Panc1 (cell line): Measurements from ENCODE around the gene ATXN10.

Experiments used
- CTCF ChIP-seq: fragments of 450-650 bp; IDR thresholded peaks from 2 replicates; pipeline ENCODE4 v1.5.1; 2017; ENCODE audit warnings: mild to moderate bottlenecking
- POLR2AphosphoS5 ChIP-seq: IDR thresholded peaks from 2 replicates; pipeline ENCODE4 v1.6.1; 2012; ENCODE audit warnings: mild to moderate bottlenecking, low read depth, low read length, moderate library complexity
- REST ChIP-seq, 2 experiments: IDR thresholded peaks; 2 replicates each; pipeline ENCODE4 v1.6.1; 2011 to 2012; ENCODE audit warnings: low read depth in 2 of 2, control low read depth in 1 of 2, low read length in 1 of 2, mild to moderate bottlenecking in 1 of 2, moderate library complexity in 1 of 2; ENCODE audit not compliant: insufficient read depth in 1 of 2
- SIN3A ChIP-seq: IDR thresholded peaks from 2 replicates; pipeline ENCODE4 v1.6.1; 2012; ENCODE audit warnings: low read depth, mild to moderate bottlenecking, low read length, moderate library complexity, borderline replicate concordance; ENCODE audit not compliant: insufficient read depth

- TF ChIP-seq REST (IDR thresholded peaks at IDR 0.05; ENCODE audit: insufficient read depth in 1 of 2, low read depth in 2 of 2, low read length in 1 of 2) (no peak), CTCF (no peak; the same call in 1 of the 2 replicates), POLR2AphosphoS5 (no peak), SIN3A (no peak)
Observed at GRCh38 chr22:45832180-45832579, 160.5 kb downstream of the ATXN10 start.
